AG10803 (cell line): ENCODE results near the gene WDR49.

Experiments used
- DNase-seq: peaks from one replicate; pipeline ENCODE4 v3.0.0; 2010; ENCODE audit warnings: low read depth
- H3K4me3 ChIP-seq: 2 replicates; pipeline ENCODE4 v1.5.1; 2011; ENCODE audit warnings: mild to moderate bottlenecking, low read length, control low read depth
- CTCF ChIP-seq: conservative IDR thresholded peaks from 2 replicates; pipeline ENCODE4 v1.5.1; 2011; ENCODE audit warnings: mild to moderate bottlenecking, low read length, control low read depth, inconsistent platforms

The WDR49 gene

DNA sequence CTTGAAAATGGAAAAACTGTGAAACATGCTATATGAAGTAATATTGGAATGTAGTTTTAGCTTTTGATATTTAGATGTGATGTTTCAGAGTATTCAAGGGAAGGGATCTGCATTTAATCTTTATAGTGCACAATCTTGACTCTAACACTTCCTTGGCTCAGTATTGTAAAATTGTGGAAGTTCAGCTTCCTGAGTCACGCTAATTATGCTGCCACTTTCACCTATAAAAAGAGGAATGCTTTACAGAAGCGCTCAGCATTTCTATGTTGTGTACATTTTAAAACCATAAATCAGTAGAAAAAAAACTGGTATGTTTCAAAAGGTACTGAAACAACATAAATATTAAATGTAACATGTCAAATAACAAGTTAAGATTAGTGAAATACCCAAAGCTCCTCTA, 212.5 kb downstream of the WDR49 start:
- no peak for TF ChIP-seq CTCF
- no peak for DNase-seq
- no peak overlapping the region for H3K4me3 ChIP-seq

DNA sequence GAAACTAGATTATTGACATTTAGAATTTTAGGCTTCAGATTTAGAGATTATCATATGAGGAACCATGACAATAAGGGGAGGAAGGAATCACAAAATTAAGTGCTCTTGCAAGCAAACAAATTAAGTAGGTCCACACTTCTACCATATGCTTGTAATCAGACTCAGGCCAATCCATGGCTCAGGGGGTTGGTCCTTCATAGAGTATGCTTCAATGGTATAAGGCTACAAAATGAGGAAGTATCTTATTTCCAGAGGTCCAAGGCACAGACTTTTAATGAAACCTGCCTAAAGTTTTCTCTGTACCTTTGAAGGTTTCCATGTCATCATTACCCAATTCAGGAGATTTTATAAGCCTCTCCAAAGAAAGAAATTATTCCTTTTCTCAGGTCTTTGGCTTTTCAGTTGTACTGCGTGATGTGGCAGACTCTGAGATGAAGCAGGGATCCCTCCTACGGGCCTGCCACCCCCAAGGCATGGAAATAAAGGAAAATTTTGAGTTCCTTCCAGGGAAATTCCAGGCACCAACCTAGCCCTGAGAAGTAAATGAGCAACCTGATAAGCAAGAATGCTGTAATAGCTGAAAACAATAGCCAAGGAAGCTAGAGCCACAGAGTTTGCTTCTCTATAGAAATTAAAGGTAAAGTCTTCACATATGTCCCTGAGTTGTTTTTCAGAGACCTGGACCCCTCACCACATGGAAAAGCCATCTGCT, 216.2 kb downstream of the WDR49 start:
- TF ChIP-seq CTCF: no peak

More for the DNA sequence above, 216.2 kb downstream of the WDR49 start:
- DNase-seq: no peak
- H3K4me3 ChIP-seq: no peak overlapping the region
